Activated CD8-positive, alpha-beta memory T cell treated with anti-CD3 and anti-CD28 coated beads, Interleukin-2, amount 10 ng/mL, durations not matched to agents 7 days and 5 days (primary cell): ENCODE results near the gene FBXO11. TPM values are rescaled to one million over a fixed set of nuclear protein-coding genes. Genes with fewer than 3 reads are reported as not detected.
"Not testable (repeated sequence)": the region's sequence is repeated elsewhere in the genome, so short reads cannot be mapped to it uniquely, and the experiment has no call there.

Experiments
- ATAC-seq: fragments of 150-1000 bp; cut with Tn5 transposase; one replicate; pipeline ENCODE4 v1.10.0; 2021; ENCODE audit warnings: moderate library complexity
- CTCF ChIA-PET: fragments of 350-600 bp; sonication (Branson Sonifier 250); formaldehyde crosslinking; loops from one replicate; lab custom pipeline; 2021; ENCODE audit warnings: antibody characterized with exemption; lab: Charles Lee
- DNase-seq: peaks from one replicate; pipeline ENCODE4 v3.0.0-alpha.2; 2020
- H3K27ac Mint-ChIP-seq: one replicate; pipeline ENCODE4 v1.8.0; 2021; ENCODE audit warnings: mild to moderate bottlenecking, mixed read lengths
- H3K27me3 Mint-ChIP-seq: one replicate; pipeline ENCODE4 v1.8.0; 2021; ENCODE audit warnings: mixed read lengths
- H3K36me3 Mint-ChIP-seq: one replicate; pipeline ENCODE4 v1.8.0; 2021; ENCODE audit warnings: mild to moderate bottlenecking, mixed read lengths
- H3K4me1 Mint-ChIP-seq: one replicate; pipeline ENCODE4 v1.8.0; 2021; ENCODE audit warnings: mixed read lengths
- H3K4me3 Mint-ChIP-seq: one replicate; pipeline ENCODE4 v1.8.0; 2021; ENCODE audit warnings: mild to moderate bottlenecking, moderate library complexity, mixed read lengths
- H3K9me3 Mint-ChIP-seq: one replicate; pipeline ENCODE4 v1.8.0; 2022; ENCODE audit warnings: low read depth, mixed read lengths
- total RNA-seq, 2 experiments: library from RNA; stranded (reverse); gene quantifications; one replicate each; pipeline ENCODE4 v1.2.3, GENCODE V29; 2021

Gene FBXO11
- total RNA-seq, 2 experiments from 2014 or later: 49.8 to 52.7 TPM

DNA sequence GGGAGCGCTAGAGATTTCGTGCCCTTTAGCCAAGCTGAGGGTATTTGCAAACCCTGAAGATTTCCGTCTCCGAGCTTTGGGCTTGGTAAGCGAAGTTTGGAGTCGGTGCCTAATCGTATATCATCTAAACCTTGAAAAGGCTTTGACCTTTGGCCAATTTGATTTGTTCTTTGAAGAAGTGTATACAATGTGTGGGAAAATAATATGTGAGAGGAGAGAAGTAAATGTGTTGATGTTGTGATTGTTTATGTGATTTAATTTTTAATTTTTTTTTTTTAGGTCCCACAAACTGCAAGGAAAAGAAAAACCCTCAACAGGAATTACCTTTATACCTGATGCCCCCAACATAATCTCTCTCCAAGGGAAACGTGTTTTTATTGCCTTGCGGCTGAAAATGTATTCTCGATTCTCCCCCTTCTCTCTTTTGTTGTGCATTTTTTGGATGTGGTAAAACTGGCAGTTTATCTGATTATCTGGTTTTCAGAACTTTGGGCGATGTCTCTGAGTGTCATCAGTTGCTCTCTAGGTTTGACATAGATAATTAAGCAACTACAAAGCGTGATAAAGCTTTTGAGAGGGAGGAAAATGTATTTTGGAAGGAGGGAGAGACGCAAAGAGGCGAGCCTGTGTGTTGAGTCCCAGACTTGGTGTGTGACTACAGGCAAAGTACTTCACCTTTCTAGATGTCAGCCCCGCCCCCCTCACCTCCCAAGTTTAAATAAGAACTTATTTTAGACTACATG, 912 bp upstream of the FBXO11 start:
- peaks cover 5% of the 10 kb centered on the region for H3K36me3 Mint-ChIP-seq
- peak; percentile 56 for DNase-seq
- no peaks in the 10 kb centered on the region for H3K27me3 Mint-ChIP-seq
- H3K4me3 Mint-ChIP-seq: peak overlapping the region; percentile 84
- CTCF ChIA-PET: interaction anchor here (0.6 to 2.1 kb wide), 9 partner anchors 9 to 571 kb away, joined by 3 to 8 read pairs (median 3); no protein-coding TSS in a partner anchor
- no peak for ATAC-seq
- no peaks in the 10 kb centered on the region for H3K9me3 Mint-ChIP-seq
- H3K27ac Mint-ChIP-seq: peak overlapping the region; percentile 89
- H3K4me1 Mint-ChIP-seq: peaks cover 30% of the 10 kb centered on the region

DNA sequence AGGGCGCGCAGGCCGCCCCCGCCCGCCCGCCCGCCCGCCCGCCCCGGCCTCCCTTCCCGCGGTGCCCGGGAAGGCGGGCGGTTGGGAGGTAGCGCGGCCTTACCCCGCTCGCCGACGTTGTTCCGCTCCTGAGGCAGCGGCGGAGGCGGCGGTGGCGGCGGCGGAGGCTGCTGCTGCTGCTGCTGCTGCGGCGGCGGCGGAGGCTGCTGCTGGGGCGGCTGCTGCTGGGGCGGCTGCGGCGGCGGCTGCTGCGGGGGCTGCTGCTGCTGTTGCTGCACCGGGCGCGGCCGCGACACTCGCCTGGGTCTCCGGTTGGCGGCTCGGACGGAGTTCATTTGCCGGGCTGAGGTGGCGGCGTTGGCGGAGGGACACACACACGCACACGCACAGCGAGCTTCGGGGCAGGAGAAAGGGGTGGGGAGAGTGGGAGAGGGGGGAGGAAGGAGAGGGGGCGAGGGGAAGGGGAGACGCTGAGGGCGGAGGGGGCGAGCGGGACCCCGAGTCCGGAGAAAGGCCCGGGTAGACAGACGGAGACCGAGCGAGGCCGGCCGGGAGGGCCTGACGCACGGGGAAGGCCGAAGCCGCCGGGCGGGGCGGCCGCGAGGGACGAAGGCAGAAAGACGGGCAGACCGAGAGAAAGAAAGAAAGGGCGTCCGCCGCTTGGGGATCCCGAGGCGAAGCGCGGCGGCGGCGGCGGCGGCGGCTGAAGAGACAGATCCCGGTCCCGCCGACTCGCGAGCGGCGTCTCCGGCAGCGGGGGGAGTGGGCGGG, 727 bp downstream of the FBXO11 start:
- Mint-ChIP-seq H3K27me3 (no peaks in the 10 kb centered on the region), H3K4me1 (peaks cover 36% of the 10 kb centered on the region), H3K9me3 (no peaks in the 10 kb centered on the region), H3K36me3 (peaks cover 5% of the 10 kb centered on the region), H3K27ac (peak overlapping the region; percentile 89), H3K4me3 (peak overlapping the region; percentile 99)
- DNase-seq: peak; percentile 72
- CTCF ChIA-PET: no interaction called here
- peak; percentile 11 for ATAC-seq

- ATAC-seq: no peak
- CTCF ChIA-PET: no interaction called here
- peak overlapping the region; percentile 96 for H3K27ac Mint-ChIP-seq
- H3K36me3 Mint-ChIP-seq: peaks cover 8% of the 10 kb centered on the region
- no peaks in the 10 kb centered on the region for H3K9me3 Mint-ChIP-seq
- no peak for DNase-seq
- H3K4me3 Mint-ChIP-seq: peak overlapping the region; percentile 99
- H3K4me1 Mint-ChIP-seq: peaks cover 46% of the 10 kb centered on the region
- H3K27me3 Mint-ChIP-seq: no peaks in the 10 kb centered on the region
Observed at GRCh38 chr2:47903781-47904490, 2.4 kb downstream of the FBXO11 start.

DNA sequence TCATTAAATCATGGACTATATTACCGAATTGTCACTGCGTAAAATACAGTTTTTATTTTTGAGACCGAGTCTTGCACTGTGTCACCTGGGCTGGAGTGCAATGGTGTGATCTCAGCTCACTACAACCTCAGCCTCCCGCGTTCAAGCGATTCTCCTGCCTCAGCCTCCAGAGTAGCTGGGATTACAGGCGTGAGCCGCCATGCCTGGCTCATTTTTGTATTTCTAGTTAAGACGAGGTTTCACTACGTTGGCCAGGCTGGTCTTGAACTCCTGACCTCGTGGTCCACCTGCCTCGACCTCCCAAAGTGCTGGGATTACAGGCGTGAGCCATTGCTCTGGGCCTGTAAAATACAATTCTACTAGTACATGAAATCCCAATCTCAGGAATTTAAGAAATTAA, 4.4 kb downstream of the FBXO11 start:
- not testable (repeated sequence) for DNase-seq, H3K27me3 Mint-ChIP-seq, ATAC-seq, H3K4me3 Mint-ChIP-seq, H3K27ac Mint-ChIP-seq, H3K9me3 Mint-ChIP-seq
- Mint-ChIP-seq H3K36me3 (peaks cover 22% of the 10 kb centered on the region), H3K4me1 (peaks cover 52% of the 10 kb centered on the region)
- CTCF ChIA-PET: interaction anchor here (0.8 to 1.5 kb wide), 2 partner anchors 13 to 128 kb away, joined by 3 read pairs; no protein-coding TSS in a partner anchor

GRCh38 chr2:47900857-47901256, 5.4 kb downstream of the FBXO11 start:
- DNase-seq: no peak
- Mint-ChIP-seq H3K27me3 (no peaks in the 10 kb centered on the region), H3K36me3 (peaks cover 28% of the 10 kb centered on the region), H3K27ac (no peak overlapping the region), H3K4me1 (peaks cover 60% of the 10 kb centered on the region), H3K4me3 (no peak overlapping the region), H3K9me3 (no peaks in the 10 kb centered on the region)
- ATAC-seq: no peak
- CTCF ChIA-PET: no interaction called here

DNA sequence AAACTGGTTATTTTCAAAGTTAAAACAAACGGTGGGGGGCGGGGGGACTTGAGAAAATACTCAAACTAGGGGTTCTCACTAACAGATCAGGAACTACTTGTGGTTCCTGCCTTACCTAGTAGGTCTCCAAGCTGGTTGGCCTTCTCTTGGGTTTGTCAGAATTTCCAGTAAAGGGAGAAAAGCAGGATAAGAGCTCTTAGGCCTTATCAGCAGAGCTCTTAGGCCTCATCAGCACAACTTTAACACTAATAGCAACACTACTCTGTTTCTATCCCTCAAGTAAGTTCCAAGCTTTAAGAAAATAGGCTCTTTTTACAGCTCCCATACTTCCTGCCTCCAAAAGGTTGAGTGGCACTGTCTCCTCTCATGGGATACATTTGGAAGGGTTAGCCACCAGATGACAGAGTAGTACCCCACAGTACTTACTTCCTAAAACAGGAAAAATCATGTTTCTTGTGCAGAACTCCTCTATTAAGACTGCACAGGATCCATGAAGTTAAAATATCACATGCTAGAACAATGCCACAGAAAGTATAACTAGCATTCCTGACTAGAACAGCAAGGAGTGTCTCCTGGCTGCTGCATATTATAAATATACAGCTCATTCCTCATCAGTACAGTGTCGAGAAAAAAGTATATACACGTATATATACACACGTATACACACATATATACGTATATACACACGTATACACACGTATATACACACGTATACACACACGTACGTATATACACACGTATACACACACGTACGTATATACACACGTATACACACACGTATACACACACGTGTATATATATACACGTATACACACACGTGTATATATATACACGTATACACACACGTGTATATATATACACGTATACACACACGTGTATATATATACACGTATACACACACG, 6.1 kb downstream of the FBXO11 start:
- DNase-seq: no peak
- H3K4me1 Mint-ChIP-seq: peaks cover 62% of the 10 kb centered on the region
- no peaks in the 10 kb centered on the region for H3K27me3 Mint-ChIP-seq

GRCh38 chr2:47897883-47898731, 8.2 kb downstream of the FBXO11 start:
- H3K4me3 Mint-ChIP-seq: no peak overlapping the region
- H3K4me1 Mint-ChIP-seq: peaks cover 58% of the 10 kb centered on the region
- peaks cover 30% of the 10 kb centered on the region for H3K36me3 Mint-ChIP-seq
- H3K9me3 Mint-ChIP-seq: no peaks in the 10 kb centered on the region
- no peaks in the 10 kb centered on the region for H3K27me3 Mint-ChIP-seq
- ATAC-seq (peak; percentile 46), DNase-seq (no peak)
- CTCF ChIA-PET: interaction anchor here (0.7 kb wide), 1 partner anchor 637 kb away, joined by 4 read pairs; no protein-coding TSS in a partner anchor
- H3K27ac Mint-ChIP-seq: peak overlapping the region; percentile 10

More for the DNA sequence above, 6.1 kb downstream of the FBXO11 start:
- Mint-ChIP-seq H3K27ac (no peak overlapping the region), H3K9me3 (no peaks in the 10 kb centered on the region), H3K4me3 (no peak overlapping the region), H3K36me3 (peaks cover 29% of the 10 kb centered on the region)
- CTCF ChIA-PET: no interaction called here
- no peak for ATAC-seq

GRCh38 chr2:47897191-47897882, 9.0 kb downstream of the FBXO11 start:
- H3K4me3 Mint-ChIP-seq, ATAC-seq, H3K27me3 Mint-ChIP-seq, DNase-seq, H3K9me3 Mint-ChIP-seq: not testable (repeated sequence)
- CTCF ChIA-PET: interaction anchor here (0.7 kb wide), 1 partner anchor 638 kb away, joined by 4 read pairs; no protein-coding TSS in a partner anchor
- H3K4me1 Mint-ChIP-seq: peaks cover 51% of the 10 kb centered on the region
- H3K36me3 Mint-ChIP-seq: peaks cover 30% of the 10 kb centered on the region
- peak overlapping the region; percentile 10 for H3K27ac Mint-ChIP-seq

- Mint-ChIP-seq H3K27ac (no peak overlapping the region), H3K4me1 (peaks cover 47% of the 10 kb centered on the region), H3K36me3 (peaks cover 38% of the 10 kb centered on the region), H3K4me3 (no peak overlapping the region), H3K27me3 (no peaks in the 10 kb centered on the region), H3K9me3 (no peaks in the 10 kb centered on the region)
- ATAC-seq (no peak), DNase-seq (no peak)
- CTCF ChIA-PET: no interaction called here
Observed at GRCh38 chr2:47896450-47896968, 9.8 kb downstream of the FBXO11 start.

- CTCF ChIA-PET: no interaction called here
- no peak overlapping the region for H3K27ac Mint-ChIP-seq
- no peaks in the 10 kb centered on the region for H3K9me3 Mint-ChIP-seq
- H3K27me3 Mint-ChIP-seq: no peaks in the 10 kb centered on the region
- ATAC-seq (no peak), DNase-seq (no peak)
- H3K4me3 Mint-ChIP-seq: no peak overlapping the region
- H3K4me1 Mint-ChIP-seq: peaks cover 49% of the 10 kb centered on the region
- H3K36me3 Mint-ChIP-seq: peaks cover 37% of the 10 kb centered on the region
Observed at GRCh38 chr2:47893771-47894170, 12.5 kb downstream of the FBXO11 start.

DNA sequence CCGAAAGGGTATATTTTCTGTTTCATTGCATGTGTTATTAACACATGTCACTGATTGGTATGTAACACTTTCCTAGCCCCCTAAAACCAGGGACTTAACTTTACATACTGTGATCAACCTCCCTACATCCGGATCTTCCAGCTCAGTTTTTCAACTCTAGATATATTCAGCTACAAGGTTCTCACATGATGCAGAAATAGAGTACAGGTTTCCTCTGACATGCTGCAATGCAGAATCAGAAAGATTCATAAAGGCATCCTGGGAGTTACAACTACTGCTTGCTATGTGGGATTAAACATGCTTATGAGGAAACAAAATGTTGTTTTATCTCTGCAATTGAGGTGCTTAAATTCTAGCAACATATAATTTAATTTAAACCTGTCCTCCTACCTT, 14.0 kb downstream of the FBXO11 start:
- ATAC-seq: no peak

More for the DNA sequence above, 14.0 kb downstream of the FBXO11 start:
- no peak overlapping the region for H3K4me3 Mint-ChIP-seq
- CTCF ChIA-PET: no interaction called here
- DNase-seq: no peak
- no peak overlapping the region for H3K27ac Mint-ChIP-seq
- peaks cover 31% of the 10 kb centered on the region for H3K36me3 Mint-ChIP-seq
- no peaks in the 10 kb centered on the region for H3K27me3 Mint-ChIP-seq
- peaks cover 41% of the 10 kb centered on the region for H3K4me1 Mint-ChIP-seq
- no peaks in the 10 kb centered on the region for H3K9me3 Mint-ChIP-seq
